SK-N-SH (cell line): Measurements from ENCODE around the gene SDK1. TPM values are rescaled to one million over a fixed set of nuclear protein-coding genes. Genes with fewer than 3 reads are reported as not detected.

ENCODE experiments used
- CTCF ChIA-PET: fragments of 300-600, 350-600 bp; formaldehyde crosslinking; extraction: SDS; loops from one replicate; lab custom pipeline; 2021; lab: Yijun Ruan, JAX
- POLR2A ChIA-PET: fragments of 350-600 bp; sonication (Branson Sonifier 250); formaldehyde crosslinking; extraction: SDS; loops from one replicate; lab custom pipeline; 2020; ENCODE audit warnings: antibody characterized with exemption, inconsistent platforms; lab: Yijun Ruan, JAX
- DNase-seq: peaks from one replicate; pipeline ENCODE4 v3.0.0; 2012
- H2AFZ ChIP-seq: fragments of 200-600 bp; sonication (generic); 2 replicates; pipeline ENCODE4 v1.8.1; 2016; ENCODE audit warnings: antibody characterized with exemption, mild to moderate bottlenecking, low read depth
- H3F3A ChIP-seq: fragments of 200-600 bp; sonication (generic); replicated peaks from 2 replicates; pipeline ENCODE3; 2016; ENCODE audit warnings: antibody characterized with exemption, mild to moderate bottlenecking; ENCODE audit not compliant: insufficient read depth
- H3K27ac ChIP-seq, 2 experiments: fragments of 200-500 bp in 1 of 2; fragments of 200-600 bp in 1 of 2; sonication (Bioruptor generic) in 1 of 2; sonication (generic), shearing (Covaris generic) in 1 of 2; 2 replicates each; pipeline versions ENCODE4 v1.5.1 to v1.6.1; 2014 to 2016; ENCODE audit warnings: low read depth in 2 of 2, inconsistent platforms in 1 of 2, low read length in 1 of 2, mild to moderate bottlenecking in 1 of 2, mixed read lengths in 1 of 2
- H3K27me3 ChIP-seq: fragments of 200-600 bp; sonication (generic), shearing (Covaris generic); 2 replicates; pipeline ENCODE4 v1.6.1; 2016; ENCODE audit warnings: mixed run types; ENCODE audit not compliant: insufficient read depth
- H3K36me3 ChIP-seq, 2 experiments: fragments of 200-500 bp in 1 of 2; fragments of 200-600 bp in 1 of 2; sonication (Bioruptor generic) in 1 of 2; sonication (generic) in 1 of 2; replicated peaks in 1 of 2; 2 replicates each; pipeline versions ENCODE3 to v1.5.1; 2014 to 2016; ENCODE audit warnings: low read length in 1 of 2, mild to moderate bottlenecking in 1 of 2; ENCODE audit not compliant: insufficient read depth in 2 of 2, control insufficient read depth in 1 of 2
- H3K4me1 ChIP-seq, 2 experiments: fragments of 200-500 bp in 1 of 2; fragments of 200-600 bp in 1 of 2; sonication (Bioruptor generic) in 1 of 2; sonication (generic), shearing (Covaris generic) in 1 of 2; 2 replicates each; pipeline versions ENCODE4 v1.5.1 to v1.6.1; 2014 to 2016; ENCODE audit warnings: low read depth in 1 of 2, low read length in 1 of 2, mixed run types in 1 of 2; ENCODE audit not compliant: insufficient read depth in 2 of 2, control insufficient read depth in 1 of 2
- H3K4me2 ChIP-seq: fragments of 200-600 bp; sonication (generic), shearing (Covaris generic); 2 replicates; pipeline ENCODE4 v1.6.1; 2017; ENCODE audit warnings: mixed run types
- H3K4me3 ChIP-seq, 2 experiments: fragments of 200-500 bp in 1 of 2; fragments of 200-600 bp in 1 of 2; sonication (Bioruptor generic) in 1 of 2; sonication (generic), shearing (Covaris generic) in 1 of 2; 2 replicates each; pipeline versions ENCODE4 v1.5.1 to v1.8.1; 2014 to 2016; ENCODE audit warnings: low read depth in 2 of 2, inconsistent platforms in 1 of 2, low read length in 1 of 2, mild to moderate bottlenecking in 1 of 2, mixed read lengths in 1 of 2, moderate library complexity in 1 of 2
- H3K79me2 ChIP-seq: fragments of 200-600 bp; sonication (generic); 2 replicates; pipeline ENCODE4 v1.8.1; 2017; ENCODE audit warnings: mild to moderate bottlenecking; ENCODE audit not compliant: insufficient read depth
- H3K9ac ChIP-seq: fragments of 200-600 bp; sonication (generic); 2 replicates; pipeline ENCODE4 v1.6.1; 2017; ENCODE audit warnings: mixed run types
- H3K9me2 ChIP-seq: fragments of 200-600 bp; sonication (generic); 2 replicates; pipeline ENCODE4 v1.6.1; 2017; ENCODE audit warnings: mixed run types
- H3K9me3 ChIP-seq: fragments of 200-600 bp; sonication (generic); 2 replicates; pipeline ENCODE4 v1.6.1; 2017; ENCODE audit warnings: mixed run types, mild to moderate bottlenecking, moderate library complexity
- H4K20me1 ChIP-seq: fragments of 200-600 bp; sonication (generic); 2 replicates; pipeline ENCODE4 v1.6.1; 2017; ENCODE audit warnings: mild to moderate bottlenecking, mixed run types; ENCODE audit not compliant: insufficient read depth
- ELF1 ChIP-seq: IDR thresholded peaks from 2 replicates; pipeline ENCODE4 v1.4.0; 2012
- EP300 ChIP-seq, 2 experiments: IDR thresholded peaks; 2 replicates each; pipeline versions ENCODE4 v1.4.0 to v1.6.1; 2012; ENCODE audit warnings: borderline replicate concordance in 1 of 2, low read depth in 1 of 2, low read length in 1 of 2
- EZH2phosphoT487 ChIP-seq: fragments of 200-600 bp; sonication (generic); IDR thresholded peaks from 2 replicates; pipeline ENCODE4 v1.6.1; 2017; ENCODE audit warnings: low read depth, mixed run types, mild to moderate bottlenecking, antibody characterized with exemption, moderate library complexity, borderline replicate concordance
- FOSL2 ChIP-seq: IDR thresholded peaks from 2 replicates; pipeline ENCODE4 v1.4.0; 2012; ENCODE audit warnings: low read depth, mild to moderate bottlenecking, moderate library complexity, borderline replicate concordance
- FOXJ3 ChIP-seq: sonication (generic); formaldehyde crosslinking; IDR thresholded peaks from 2 replicates; pipeline ENCODE4 v1.5.1; 2020; ENCODE audit warnings: mild to moderate bottlenecking, missing genetic modification reagents
- FOXM1 ChIP-seq: IDR thresholded peaks from 2 replicates; pipeline ENCODE4 v1.4.0; 2012; ENCODE audit warnings: low read depth, mild to moderate bottlenecking
- GABPA ChIP-seq: IDR thresholded peaks from 2 replicates; pipeline ENCODE4 v1.4.0; 2012; ENCODE audit warnings: low read depth, mild to moderate bottlenecking
- JUND ChIP-seq: IDR thresholded peaks from 2 replicates; pipeline ENCODE4 v1.4.0; 2012
- MEF2A ChIP-seq: IDR thresholded peaks from 2 replicates; pipeline ENCODE4 v1.4.0; 2012; ENCODE audit warnings: low read depth, borderline replicate concordance
- NFIC ChIP-seq: IDR thresholded peaks from 2 replicates; pipeline ENCODE4 v1.4.0; 2012; ENCODE audit warnings: borderline replicate concordance
- NRF1 ChIP-seq: IDR thresholded peaks from 2 replicates; pipeline ENCODE4 v1.6.1; 2012; ENCODE audit warnings: low read depth, mild to moderate bottlenecking, low read length
- POLR2AphosphoS5 ChIP-seq: IDR thresholded peaks from 2 replicates; pipeline ENCODE4 v1.6.1; 2012; ENCODE audit warnings: low read depth, low read length
- RAD21 ChIP-seq: IDR thresholded peaks from 2 replicates; pipeline ENCODE4 v1.6.1; 2012; ENCODE audit warnings: mild to moderate bottlenecking, low read length
- RFX5 ChIP-seq: IDR thresholded peaks from 2 replicates; pipeline ENCODE4 v1.6.1; 2012; ENCODE audit warnings: mild to moderate bottlenecking, improper control_type of control experiment, low read length
- SMC3 ChIP-seq: IDR thresholded peaks from 2 replicates; pipeline ENCODE4 v1.6.1; 2012; ENCODE audit warnings: low read depth, low read length, improper control_type of control experiment
- TEAD4 ChIP-seq: IDR thresholded peaks from 2 replicates; pipeline ENCODE4 v1.4.0; 2012; ENCODE audit warnings: mild to moderate bottlenecking, borderline replicate concordance; ENCODE audit not compliant: insufficient read depth
- YY1 ChIP-seq: IDR thresholded peaks from 2 replicates; pipeline ENCODE4 v1.4.0; 2012; ENCODE audit warnings: low read depth, mild to moderate bottlenecking
- WGBS: methylation state at CpG from one replicate; pipeline ENCODE4 v1.1.6; 2017; ENCODE audit warnings: low lambda C conversion rate; 5-methylcytosine and 5-hydroxymethylcytosine counted together
- polyA plus RNA-seq, 3 experiments: library from polyadenylated mRNA; depleted of rRNA; stranded (reverse); fragments of >200 nt; gene quantifications; 2 replicates each; pipeline ENCODE4 v1.2.3, GENCODE V29; 2012
- TF ChIP-seq, protein P1 (sequence below): fragments of 200-600 bp; sonication (generic); IDR thresholded peaks from 2 replicates; pipeline ENCODE4 v1.6.1; 2017; ENCODE audit warnings: antibody characterized with exemption, mild to moderate bottlenecking, moderate library complexity
- TF ChIP-seq, protein P2 (sequence below): IDR thresholded peaks from 2 replicates; pipeline ENCODE4 v1.4.0; 2012; ENCODE audit warnings: low read depth
- TF ChIP-seq, protein P3 (sequence below): IDR thresholded peaks from 2 replicates; pipeline ENCODE4 v1.4.0; 2012; ENCODE audit warnings: low read depth, borderline replicate concordance
- TF ChIP-seq, protein P4 (sequence below): fragments of 150-350 bp; IDR thresholded peaks from 2 replicates; pipeline ENCODE4 v1.6.1; 2016; ENCODE audit warnings: mild to moderate bottlenecking, low read depth, low read length

Gene SDK1
- polyA plus RNA-seq, 1 of the 3 experiments (the other 2 are of a cell fraction), result 1.2 TPM

DNA sequence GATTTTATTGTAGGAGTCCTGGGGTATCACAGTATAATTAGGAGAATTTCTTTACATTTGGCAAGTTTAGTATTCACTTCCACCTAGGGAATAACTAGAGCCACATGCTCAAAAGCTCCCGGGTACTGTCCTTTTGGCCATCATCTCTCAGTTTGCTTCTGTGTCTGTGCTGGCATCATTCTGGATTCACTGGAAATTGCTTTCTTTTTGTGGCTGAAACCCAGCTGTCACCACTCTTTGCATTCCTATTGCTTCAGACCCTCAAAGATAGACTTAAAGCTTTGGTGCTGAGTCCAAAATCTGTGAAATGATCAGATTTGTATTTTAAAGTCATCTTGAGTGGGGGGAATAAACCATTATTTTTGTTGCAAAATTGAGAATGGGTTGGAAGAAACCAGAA lies 8.9 kb downstream of the SDK1 start:
- ChIA-PET CTCF (interaction anchor here (0.8 to 1.6 kb wide), 8 partner anchors 8 to 588 kb away, joined by 3 to 11 read pairs (median 4); partner anchors contain the start of gene SDK1), POLR2A (no interaction called here)
- Histone ChIP-seq H2AFZ (no peak overlapping the region), H3K27me3 (no peaks in the 10 kb centered on the region), H3K4me3 (no peak overlapping the region), H3K4me2 (no peak overlapping the region), H3K36me3 (no peaks in the 10 kb centered on the region), H3K9me2 (no peaks in the 10 kb centered on the region), H3K79me2 (no peaks in the 10 kb centered on the region), H3F3A (no peaks in the 10 kb centered on the region), H3K9me3 (no peaks in the 10 kb centered on the region), H4K20me1 (no peaks in the 10 kb centered on the region), H3K9ac (no peak overlapping the region), H3K4me1 (peaks cover 0 to 3% of the 10 kb centered on the region in 2 experiments; a peak in 2 of 4 replicates), H3K27ac (no peak overlapping the region)
- no peak for TF ChIP-seq POLR2AphosphoS5
- no peak for TF ChIP-seq JUND
- TF ChIP-seq, protein P1, sequence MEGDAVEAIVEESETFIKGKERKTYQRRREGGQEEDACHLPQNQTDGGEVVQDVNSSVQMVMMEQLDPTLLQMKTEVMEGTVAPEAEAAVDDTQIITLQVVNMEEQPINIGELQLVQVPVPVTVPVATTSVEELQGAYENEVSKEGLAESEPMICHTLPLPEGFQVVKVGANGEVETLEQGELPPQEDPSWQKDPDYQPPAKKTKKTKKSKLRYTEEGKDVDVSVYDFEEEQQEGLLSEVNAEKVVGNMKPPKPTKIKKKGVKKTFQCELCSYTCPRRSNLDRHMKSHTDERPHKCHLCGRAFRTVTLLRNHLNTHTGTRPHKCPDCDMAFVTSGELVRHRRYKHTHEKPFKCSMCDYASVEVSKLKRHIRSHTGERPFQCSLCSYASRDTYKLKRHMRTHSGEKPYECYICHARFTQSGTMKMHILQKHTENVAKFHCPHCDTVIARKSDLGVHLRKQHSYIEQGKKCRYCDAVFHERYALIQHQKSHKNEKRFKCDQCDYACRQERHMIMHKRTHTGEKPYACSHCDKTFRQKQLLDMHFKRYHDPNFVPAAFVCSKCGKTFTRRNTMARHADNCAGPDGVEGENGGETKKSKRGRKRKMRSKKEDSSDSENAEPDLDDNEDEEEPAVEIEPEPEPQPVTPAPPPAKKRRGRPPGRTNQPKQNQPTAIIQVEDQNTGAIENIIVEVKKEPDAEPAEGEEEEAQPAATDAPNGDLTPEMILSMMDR, result no peak
- no peak for TF ChIP-seq YY1
- no peak for TF ChIP-seq EZH2phosphoT487
- TF ChIP-seq, protein P2, sequence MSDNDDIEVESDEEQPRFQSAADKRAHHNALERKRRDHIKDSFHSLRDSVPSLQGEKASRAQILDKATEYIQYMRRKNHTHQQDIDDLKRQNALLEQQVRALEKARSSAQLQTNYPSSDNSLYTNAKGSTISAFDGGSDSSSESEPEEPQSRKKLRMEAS, result no peak
- TF ChIP-seq TEAD4, result no peak
- no peak for TF ChIP-seq NRF1
- TF ChIP-seq FOXJ3 (CRISPR knock-in tag), result no peak
- no peak for TF ChIP-seq RFX5
- TF ChIP-seq FOSL2, result no peak
- TF ChIP-seq, protein P3, sequence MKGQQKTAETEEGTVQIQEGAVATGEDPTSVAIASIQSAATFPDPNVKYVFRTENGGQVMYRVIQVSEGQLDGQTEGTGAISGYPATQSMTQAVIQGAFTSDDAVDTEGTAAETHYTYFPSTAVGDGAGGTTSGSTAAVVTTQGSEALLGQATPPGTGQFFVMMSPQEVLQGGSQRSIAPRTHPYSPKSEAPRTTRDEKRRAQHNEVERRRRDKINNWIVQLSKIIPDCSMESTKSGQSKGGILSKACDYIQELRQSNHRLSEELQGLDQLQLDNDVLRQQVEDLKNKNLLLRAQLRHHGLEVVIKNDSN, result no peak
- 42% methylated on average over 1 of the region's 1 CpG for WGBS
- no peak for DNase-seq

DNA sequence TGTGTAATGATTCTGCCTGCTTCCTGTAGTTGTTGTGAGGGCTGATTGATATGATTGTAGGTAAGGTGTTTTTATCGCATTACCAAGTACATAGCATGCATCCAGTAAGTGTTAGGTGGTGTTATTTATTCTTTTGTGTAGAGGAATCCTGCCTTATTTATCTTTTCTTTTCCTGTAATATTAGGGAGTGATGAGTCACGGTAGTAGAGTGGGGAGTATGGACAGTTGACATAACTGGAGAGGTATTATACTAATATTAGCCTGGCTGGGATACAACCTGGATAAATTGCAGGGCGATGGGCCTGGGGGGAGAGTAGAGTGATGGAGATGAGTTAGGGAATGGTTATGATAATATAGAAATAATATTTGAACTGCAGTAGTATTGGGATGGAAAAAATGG lies 9.8 kb downstream of the SDK1 start:
- Histone ChIP-seq H3F3A (no peaks in the 10 kb centered on the region), H2AFZ (no peak overlapping the region), H3K4me2 (no peak overlapping the region), H3K9ac (no peak overlapping the region), H3K9me3 (no peaks in the 10 kb centered on the region), H3K9me2 (no peaks in the 10 kb centered on the region), H3K27me3 (no peaks in the 10 kb centered on the region), H3K36me3 (no peaks in the 10 kb centered on the region), H4K20me1 (no peaks in the 10 kb centered on the region)
- DNase-seq, result no peak
- no peak for TF ChIP-seq FOXJ3 (CRISPR knock-in tag)
- TF ChIP-seq SMC3, result no peak
- TF ChIP-seq, protein P3, result no peak
- TF ChIP-seq, protein P2, result no peak
- no peak for TF ChIP-seq NFIC
- no peak for TF ChIP-seq MEF2A
- no peak for TF ChIP-seq GABPA
- TF ChIP-seq TEAD4, result no peak
- no peak for TF ChIP-seq YY1
- TF ChIP-seq ELF1, result no peak
- no peak for TF ChIP-seq POLR2AphosphoS5
- TF ChIP-seq NRF1, result no peak
- TF ChIP-seq EP300 (IDR thresholded peaks at IDR 0.05; ENCODE audit: borderline replicate concordance in 1 of 2, low read depth in 1 of 2, low read length in 1 of 2), result no peak
- TF ChIP-seq, protein P4, sequence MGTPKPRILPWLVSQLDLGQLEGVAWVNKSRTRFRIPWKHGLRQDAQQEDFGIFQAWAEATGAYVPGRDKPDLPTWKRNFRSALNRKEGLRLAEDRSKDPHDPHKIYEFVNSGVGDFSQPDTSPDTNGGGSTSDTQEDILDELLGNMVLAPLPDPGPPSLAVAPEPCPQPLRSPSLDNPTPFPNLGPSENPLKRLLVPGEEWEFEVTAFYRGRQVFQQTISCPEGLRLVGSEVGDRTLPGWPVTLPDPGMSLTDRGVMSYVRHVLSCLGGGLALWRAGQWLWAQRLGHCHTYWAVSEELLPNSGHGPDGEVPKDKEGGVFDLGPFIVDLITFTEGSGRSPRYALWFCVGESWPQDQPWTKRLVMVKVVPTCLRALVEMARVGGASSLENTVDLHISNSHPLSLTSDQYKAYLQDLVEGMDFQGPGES, result no peak
- TF ChIP-seq RAD21, result no peak
- TF ChIP-seq FOXM1, result no peak
- TF ChIP-seq, all 33 proteins: peak for 0
- Histone ChIP-seq H3K4me1 (peaks cover 0 to 3% of the 10 kb centered on the region in 2 experiments; a peak in 2 of 4 replicates), H3K27ac (no peak overlapping the region), H3K4me3 (no peak overlapping the region), H3K79me2 (no peaks in the 10 kb centered on the region)
- ChIA-PET CTCF (interaction anchor here (1.0 to 3.4 kb wide), 5 partner anchors 9 to 581 kb away, joined by 3 to 22 read pairs (median 6); partner anchors contain the start of gene SDK1), POLR2A (no interaction called here)
- WGBS, result 49% methylated on average over 3 of the region's 3 CpGs
